ENCODE data around the gene RAB11FIP5. TPM values are rescaled to one million over a fixed set of nuclear protein-coding genes. Genes with fewer than 3 reads are reported as not detected.

Gene RAB11FIP5
- total RNA-seq, 1 donor from 2014 or later: 33.1 TPM

GRCh38 chr2:73031725-73032701 lies 80.7 kb downstream of the RAB11FIP5 start:
- Histone ChIP-seq H3K4me1 (no peaks in the 10 kb centered on the region), H3K36me3 (no peaks in the 10 kb centered on the region), H3K4me3 (no peak overlapping the region), H3K9me3 (no peaks in the 10 kb centered on the region), H3K27me3 (no peaks in the 10 kb centered on the region), H3K27ac (no peak overlapping the region)
- DNase-seq (ENCODE audit: extremely low spot score in 2 of 2): no peak
- TF ChIP-seq POLR2AphosphoS5 (IDR thresholded peaks at IDR 0.05; ENCODE audit: insufficient read depth in 1 of 2, low read depth in 1 of 2) (no peak), POLR2A (IDR thresholded peaks at IDR 0.05) (no peak), CTCF (IDR thresholded peaks at IDR 0.05) (no peak)
- intact Hi-C loops (cut with DNase I): no loop called here

GRCh38 chr2:73031095-73031678 lies 81.6 kb downstream of the RAB11FIP5 start:
- H3K9me3 ChIP-seq: no peaks in the 10 kb centered on the region
- intact Hi-C loops (cut with DNase I): no loop called here
- TF ChIP-seq CTCF (IDR thresholded peaks at IDR 0.05): no peak
- no peak for TF ChIP-seq POLR2AphosphoS5 (IDR thresholded peaks at IDR 0.05; ENCODE audit: insufficient read depth in 1 of 2, low read depth in 1 of 2)
- TF ChIP-seq POLR2A (IDR thresholded peaks at IDR 0.05): no peak
- no peak overlapping the region for H3K27ac ChIP-seq
- no peaks in the 10 kb centered on the region for H3K36me3 ChIP-seq
- H3K27me3 ChIP-seq: no peaks in the 10 kb centered on the region
- H3K4me3 ChIP-seq: no peak overlapping the region
- no peak for DNase-seq (ENCODE audit: extremely low spot score in 2 of 2)
- H3K4me1 ChIP-seq: no peaks in the 10 kb centered on the region

GRCh38 chr2:73028841-73029240 lies 83.9 kb downstream of the RAB11FIP5 start:
- Histone ChIP-seq H3K4me3 (no peak overlapping the region), H3K9me3 (no peaks in the 10 kb centered on the region), H3K4me1 (no peaks in the 10 kb centered on the region), H3K27ac (no peak overlapping the region), H3K27me3 (no peaks in the 10 kb centered on the region), H3K36me3 (no peaks in the 10 kb centered on the region)
- intact Hi-C loops (cut with DNase I): no loop called here
- no peak for DNase-seq (ENCODE audit: extremely low spot score in 2 of 2)
- no peak for TF ChIP-seq POLR2AphosphoS5 (IDR thresholded peaks at IDR 0.05; ENCODE audit: insufficient read depth in 1 of 2, low read depth in 1 of 2)
- TF ChIP-seq CTCF (IDR thresholded peaks at IDR 0.05): no peak
- no peak for TF ChIP-seq POLR2A (IDR thresholded peaks at IDR 0.05)

- no peak for DNase-seq (ENCODE audit: extremely low spot score in 2 of 2)
- no peaks in the 10 kb centered on the region for H3K36me3 ChIP-seq
- no peak overlapping the region for H3K27ac ChIP-seq
- no peaks in the 10 kb centered on the region for H3K27me3 ChIP-seq
- no peaks in the 10 kb centered on the region for H3K9me3 ChIP-seq
- no peaks in the 10 kb centered on the region for H3K4me1 ChIP-seq
- intact Hi-C loops (cut with DNase I): no loop called here
- TF ChIP-seq POLR2A (IDR thresholded peaks at IDR 0.05) (no peak), CTCF (IDR thresholded peaks at IDR 0.05) (no peak), POLR2AphosphoS5 (IDR thresholded peaks at IDR 0.05; ENCODE audit: insufficient read depth in 1 of 2, low read depth in 1 of 2) (no peak)
- no peak overlapping the region for H3K4me3 ChIP-seq
Measured at GRCh38 chr2:73027340-73027739, 85.4 kb downstream of the RAB11FIP5 start.

- Histone ChIP-seq H3K4me3 (no peak overlapping the region), H3K27me3 (no peaks in the 10 kb centered on the region), H3K27ac (no peak overlapping the region), H3K36me3 (no peaks in the 10 kb centered on the region), H3K9me3 (no peaks in the 10 kb centered on the region), H3K4me1 (no peaks in the 10 kb centered on the region)
- DNase-seq (ENCODE audit: extremely low spot score in 2 of 2): no peak
- intact Hi-C loops (cut with DNase I): no loop called here
- TF ChIP-seq POLR2AphosphoS5 (IDR thresholded peaks at IDR 0.05; ENCODE audit: insufficient read depth in 1 of 2, low read depth in 1 of 2) (no peak), CTCF (IDR thresholded peaks at IDR 0.05) (no peak), POLR2A (IDR thresholded peaks at IDR 0.05) (no peak)
Measured at GRCh38 chr2:73023497-73023896, 89.3 kb downstream of the RAB11FIP5 start.
